Hepatocyte (in vitro differentiated cells): ENCODE measurements around the gene FGGY.

Experiments
- CTCF ChIP-seq: fragments of 200-600 bp; sonication (generic); IDR thresholded peaks from 2 replicates; pipeline ENCODE4 v1.5.1; 2016; ENCODE audit warnings: antibody characterized with exemption, mild to moderate bottlenecking; ENCODE audit not compliant: poor library complexity
- EZH2 ChIP-seq: fragments of 200-600 bp; sonication (generic); IDR thresholded peaks from 2 replicates; pipeline ENCODE4 v1.6.1; 2016; ENCODE audit warnings: antibody characterized with exemption, mild to moderate bottlenecking, borderline replicate concordance
- EZH2phosphoT487 ChIP-seq: fragments of 200-600 bp; sonication (generic); IDR thresholded peaks from one replicate; pipeline ENCODE4 v1.6.1; 2018; ENCODE audit warnings: antibody characterized with exemption, mild to moderate bottlenecking, low read depth, moderate library complexity; ENCODE audit not compliant: unreplicated experiment, severe bottlenecking

- TF ChIP-seq EZH2: no peak
- TF ChIP-seq CTCF: no peak
- no peak for TF ChIP-seq EZH2phosphoT487
Observed at GRCh38 chr1:59388191-59388590, 91.3 kb downstream of the FGGY start.
